BLaER1 treated with 17β-estradiol and CSF1 and Interleukin-3, amounts not matched to agents 10 nM and 100 nM (cell line): ENCODE results near the gene MYLK.
"Not testable (repeated sequence)": the region's sequence is repeated elsewhere in the genome, so short reads cannot be mapped to it uniquely, and the experiment has no call there.

Experiments used
- H3K27ac ChIP-seq, 11 experiments: shearing (Covaris generic); formaldehyde crosslinking; 2 replicates each; pipeline ENCODE4 v1.8.1; 2022
- H3K27me3 ChIP-seq, 11 experiments: shearing (Covaris generic); formaldehyde crosslinking; 2 replicates each; pipeline ENCODE4 v1.8.1; 2022
- H3K36me3 ChIP-seq, 11 experiments: shearing (Covaris generic); formaldehyde crosslinking; 2 replicates each; pipeline ENCODE4 v1.8.1; 2022
- H3K4me1 ChIP-seq, 10 experiments: shearing (Covaris generic); formaldehyde crosslinking; 2 replicates each; pipeline ENCODE4 v1.8.1; 2022
- H3K4me2 ChIP-seq, 11 experiments: shearing (Covaris generic); formaldehyde crosslinking; 2 replicates each; pipeline ENCODE4 v1.8.1; 2022
- H3K4me3 ChIP-seq, 10 experiments: shearing (Covaris generic); formaldehyde crosslinking; 2 replicates each; pipeline ENCODE4 v1.8.1; 2022
- H3K9ac ChIP-seq, 11 experiments: shearing (Covaris generic); formaldehyde crosslinking; 2 replicates each; pipeline ENCODE4 v1.8.1; 2022
- H3K9me3 ChIP-seq, 11 experiments: shearing (Covaris generic); formaldehyde crosslinking; replicated peaks in 1 of 11; 2 replicates each; pipeline ENCODE4 v1.8.1; 2022
- H4K20me1 ChIP-seq, 11 experiments: shearing (Covaris generic); formaldehyde crosslinking; 2 replicates each; pipeline ENCODE4 v1.8.1; 2022
- Cebpa-rat ChIP-seq, 11 experiments: shearing (Covaris generic); IDR thresholded peaks; 2 replicates each; pipeline ENCODE4 v1.8.1; 2022

The MYLK gene

DNA sequence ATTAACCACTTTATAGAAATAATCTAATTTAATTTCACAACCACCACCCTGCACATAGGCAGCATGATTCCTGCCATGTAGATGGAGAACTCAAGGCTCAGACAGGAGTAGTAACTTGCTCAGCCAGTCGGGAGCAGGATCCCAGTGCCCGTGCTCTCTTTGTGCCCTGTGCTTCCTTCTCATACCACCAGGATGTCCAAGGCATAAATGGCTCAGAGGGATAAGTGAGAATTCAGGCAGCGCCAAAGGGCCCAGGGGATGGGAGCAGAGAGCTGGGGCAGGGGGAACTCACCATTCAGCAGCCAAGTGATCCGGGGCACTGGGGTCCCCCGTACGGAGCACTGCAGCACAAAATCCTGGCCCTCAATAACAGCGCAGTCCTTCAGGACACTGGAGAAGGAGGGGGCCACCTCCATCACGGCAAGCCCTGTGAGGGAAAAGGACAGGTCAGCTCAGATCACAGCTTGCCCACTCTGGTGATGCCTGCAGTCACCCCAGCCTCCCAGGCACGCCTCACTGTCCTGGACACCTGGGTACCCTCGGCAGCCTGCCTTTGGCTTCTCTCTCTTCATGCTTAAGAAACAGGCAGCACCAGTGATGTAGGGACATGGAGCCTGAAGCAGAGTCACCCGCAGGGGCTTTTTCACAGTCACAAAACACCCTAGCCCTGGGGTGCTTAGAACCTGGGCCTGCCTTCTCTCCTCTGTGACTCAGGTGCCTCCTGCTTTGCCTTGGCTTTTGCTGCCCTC lies 158.3 kb downstream of the MYLK start:
- Histone ChIP-seq H3K9me3 (no peaks in the 10 kb centered on the region), H3K36me3 (peaks cover 0 to 46% (median 0%) of the 10 kb centered on the region in 11 experiments; a peak in 9 of 22 replicates), H3K27ac (no peak overlapping the region), H3K4me3 (no peak overlapping the region), H3K4me1 (peaks cover under 1 to 8% (median 2%) of the 10 kb centered on the region in 10 experiments; a peak in 19 of 20 replicates), H4K20me1 (0 out of 22 replicates have a peak, but pooled peaks cover 0 to 3% (median 0%) of the 10 kb centered on the region in 11 experiments), H3K27me3 (no peaks in the 10 kb centered on the region), H3K9ac (no peak overlapping the region), H3K4me2 (no peak overlapping the region)
- TF ChIP-seq Cebpa-rat (IDR thresholded peaks at IDR 0.05), result no peak

- Histone ChIP-seq H3K9ac (no peak overlapping the region), H3K4me1 (peaks cover 9 to 22% (median 15%) of the 10 kb centered on the region in 10 experiments), H3K4me3 (no peak overlapping the region), H3K4me2 (no peak overlapping the region), H3K27me3 (no peaks in the 10 kb centered on the region), H3K9me3 (no peaks in the 10 kb centered on the region), H3K27ac (no peak overlapping the region), H3K36me3 (peaks cover 0 to 37% (median 0%) of the 10 kb centered on the region in 11 experiments; a peak in 9 of 22 replicates), H4K20me1 (0 out of 22 replicates have a peak, but pooled peaks cover 0 to 3% (median 0%) of the 10 kb centered on the region in 11 experiments)
- no peak for TF ChIP-seq Cebpa-rat (IDR thresholded peaks at IDR 0.05)
Measured at GRCh38 chr3:123724306-123724705, 159.8 kb downstream of the MYLK start.

DNA sequence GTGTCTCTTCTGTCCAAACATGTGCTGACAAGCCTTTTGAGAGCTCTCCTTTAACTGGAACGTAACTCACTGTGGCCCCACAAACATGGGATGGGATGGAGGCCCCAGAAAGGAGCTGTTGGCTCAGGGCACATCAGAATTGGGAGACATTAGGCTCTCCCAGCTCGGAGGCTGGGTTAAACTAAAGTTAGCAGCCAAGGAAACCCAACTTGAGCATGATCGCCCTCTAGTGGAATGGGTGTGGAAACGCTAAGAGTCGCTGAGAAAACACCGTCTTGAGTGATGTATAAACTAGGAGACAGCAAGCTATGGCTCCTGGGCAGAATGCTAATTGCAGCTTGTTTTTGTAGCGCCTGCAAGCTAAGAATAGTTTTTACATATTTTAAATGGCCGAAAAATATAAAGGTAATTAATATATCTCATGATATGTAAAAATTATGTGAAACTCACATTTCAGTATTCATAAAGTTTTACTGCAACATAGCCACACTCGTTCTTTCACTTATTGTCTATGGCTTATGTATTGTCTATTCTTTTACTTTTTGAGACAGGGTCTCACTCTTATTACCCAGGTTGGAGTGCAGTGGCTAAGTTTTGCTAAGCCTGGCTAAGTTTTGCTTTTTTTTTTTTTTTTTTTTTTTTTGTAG lies 160.5 kb downstream of the MYLK start:
- no peaks in the 10 kb centered on the region for H3K9me3 ChIP-seq
- peaks cover 0 to 32% (median 0%) of the 10 kb centered on the region in 11 experiments; a peak in 9 of 22 replicates for H3K36me3 ChIP-seq
- H3K4me2 ChIP-seq, result no peak overlapping the region
- no peak overlapping the region for H3K27ac ChIP-seq
- H3K4me3 ChIP-seq, result no peak overlapping the region
- no peak for TF ChIP-seq Cebpa-rat (IDR thresholded peaks at IDR 0.05)
- H3K4me1 ChIP-seq, result peaks cover 9 to 22% (median 15%) of the 10 kb centered on the region in 10 experiments
- no peaks in the 10 kb centered on the region for H3K27me3 ChIP-seq
- H4K20me1 ChIP-seq, result peaks cover 0 to 3% (median 0%) of the 10 kb centered on the region in 11 experiments; a peak in 1 of 22 replicates
- H3K9ac ChIP-seq, result no peak overlapping the region

DNA sequence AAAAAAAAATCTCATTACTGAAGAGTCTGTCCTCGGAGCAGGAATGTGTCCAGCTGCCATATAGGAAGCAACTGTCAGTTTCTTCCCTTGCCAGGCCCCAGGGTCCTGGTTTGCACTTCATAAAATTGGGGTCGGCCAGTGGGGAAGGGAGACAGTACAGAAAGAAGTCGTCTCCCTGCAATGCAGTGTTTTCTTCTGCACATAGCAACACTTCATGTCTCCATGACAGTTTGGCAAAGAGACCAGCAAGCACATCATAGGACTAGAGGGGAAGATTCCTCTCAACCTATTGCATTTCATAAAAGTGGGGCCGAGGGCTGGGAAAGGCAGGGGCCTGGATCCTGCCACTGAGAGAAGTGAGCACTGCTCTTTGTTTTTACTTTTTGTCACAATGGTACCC lies 161.1 kb downstream of the MYLK start:
- Histone ChIP-seq H3K9me3 (no peaks in the 10 kb centered on the region), H3K27ac (no peak overlapping the region), H3K4me2 (no peak overlapping the region), H3K4me1 (peaks cover 9 to 22% (median 15%) of the 10 kb centered on the region in 10 experiments), H3K36me3 (peaks cover 0 to 32% (median 0%) of the 10 kb centered on the region in 11 experiments; a peak in 9 of 22 replicates), H4K20me1 (peaks cover 0 to 3% (median 0%) of the 10 kb centered on the region in 11 experiments; a peak in 1 of 22 replicates), H3K27me3 (no peaks in the 10 kb centered on the region), H3K9ac (no peak overlapping the region), H3K4me3 (no peak overlapping the region)
- no peak for TF ChIP-seq Cebpa-rat (IDR thresholded peaks at IDR 0.05)

DNA sequence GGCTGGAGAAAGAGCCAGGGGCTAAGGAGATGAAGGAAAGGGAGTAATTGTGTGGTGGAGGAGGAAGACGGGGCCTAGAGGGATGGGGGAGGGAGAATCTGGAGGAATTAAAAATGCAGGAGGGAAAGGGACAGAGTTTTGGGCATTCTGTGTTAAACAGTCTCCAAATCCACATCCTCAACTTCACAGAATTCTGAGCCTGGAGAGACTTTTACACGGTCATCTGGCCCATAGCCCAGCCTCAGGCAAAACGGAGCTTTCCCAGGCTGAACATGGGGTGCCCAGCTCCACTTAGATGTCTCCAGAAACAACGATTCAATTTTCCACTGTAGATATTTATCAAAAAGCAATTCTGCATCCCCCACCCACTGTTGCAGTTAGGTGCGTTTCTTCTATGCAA lies 161.7 kb downstream of the MYLK start:
- Histone ChIP-seq H3K9me3 (no peaks in the 10 kb centered on the region), H3K4me1 (peaks cover 9 to 22% (median 15%) of the 10 kb centered on the region in 10 experiments), H4K20me1 (peaks cover 0 to 3% (median 0%) of the 10 kb centered on the region in 11 experiments; a peak in 1 of 22 replicates), H3K9ac (no peak overlapping the region), H3K4me2 (no peak overlapping the region), H3K36me3 (peaks cover 0 to 32% (median 0%) of the 10 kb centered on the region in 11 experiments; a peak in 9 of 22 replicates), H3K4me3 (no peak overlapping the region), H3K27ac (no peak overlapping the region), H3K27me3 (no peaks in the 10 kb centered on the region)
- no peak for TF ChIP-seq Cebpa-rat (IDR thresholded peaks at IDR 0.05)

- H3K9me3 ChIP-seq, result no peaks in the 10 kb centered on the region
- no peak for TF ChIP-seq Cebpa-rat (IDR thresholded peaks at IDR 0.05)
- H3K27me3 ChIP-seq, result no peaks in the 10 kb centered on the region
- peaks cover 9 to 22% (median 15%) of the 10 kb centered on the region in 10 experiments for H3K4me1 ChIP-seq
- no peak overlapping the region for H3K9ac ChIP-seq
- H3K4me3 ChIP-seq, result no peak overlapping the region
- H4K20me1 ChIP-seq, result peaks cover 0 to 3% (median 0%) of the 10 kb centered on the region in 11 experiments; a peak in 1 of 22 replicates
- peaks cover 0 to 30% (median 0%) of the 10 kb centered on the region in 11 experiments; a peak in 9 of 22 replicates for H3K36me3 ChIP-seq
- no peak overlapping the region for H3K4me2 ChIP-seq
- no peak overlapping the region for H3K27ac ChIP-seq
Measured at GRCh38 chr3:123722021-123722420, 162.1 kb downstream of the MYLK start.

DNA sequence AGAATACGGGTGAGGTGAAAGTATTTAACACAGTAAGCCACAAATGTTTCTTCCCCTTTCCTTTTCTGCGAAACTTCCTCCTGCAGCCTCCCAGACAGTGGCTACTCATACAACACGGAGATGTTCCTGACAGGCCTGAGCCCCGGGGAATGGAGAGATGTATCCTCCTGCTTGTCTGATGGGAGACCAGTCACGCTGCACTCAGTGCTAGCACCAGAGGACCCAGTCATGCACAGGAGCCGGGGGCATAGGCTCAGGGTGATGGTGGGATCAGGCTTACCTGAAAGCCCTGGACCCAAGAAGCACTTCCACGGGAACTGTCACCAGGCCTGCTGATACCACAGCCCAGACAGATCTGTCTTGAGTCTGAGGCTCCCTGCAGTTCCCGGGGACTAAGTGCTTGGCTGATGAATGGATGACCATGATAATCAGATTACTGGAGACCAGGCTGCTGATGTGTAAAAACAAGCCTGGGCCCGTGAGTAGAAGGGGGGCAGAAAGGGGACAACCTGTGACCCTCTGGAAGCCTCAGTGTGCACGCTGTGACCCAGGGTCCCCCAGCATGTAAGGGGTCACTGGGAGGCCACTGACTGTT lies 162.9 kb downstream of the MYLK start:
- H3K9ac ChIP-seq, H3K27ac ChIP-seq, H3K9me3 ChIP-seq, H4K20me1 ChIP-seq, H3K27me3 ChIP-seq, H3K4me3 ChIP-seq: not testable (repeated sequence)
- Histone ChIP-seq H3K4me1 (peaks cover 9 to 22% (median 15%) of the 10 kb centered on the region in 10 experiments), H3K4me2 (peak overlapping the region in 9 of 11 experiments; percentile 16 to 83 (median 70); a peak in 10 of 22 replicates), H3K36me3 (peaks cover 0 to 32% (median 0%) of the 10 kb centered on the region in 11 experiments; a peak in 9 of 22 replicates)

DNA sequence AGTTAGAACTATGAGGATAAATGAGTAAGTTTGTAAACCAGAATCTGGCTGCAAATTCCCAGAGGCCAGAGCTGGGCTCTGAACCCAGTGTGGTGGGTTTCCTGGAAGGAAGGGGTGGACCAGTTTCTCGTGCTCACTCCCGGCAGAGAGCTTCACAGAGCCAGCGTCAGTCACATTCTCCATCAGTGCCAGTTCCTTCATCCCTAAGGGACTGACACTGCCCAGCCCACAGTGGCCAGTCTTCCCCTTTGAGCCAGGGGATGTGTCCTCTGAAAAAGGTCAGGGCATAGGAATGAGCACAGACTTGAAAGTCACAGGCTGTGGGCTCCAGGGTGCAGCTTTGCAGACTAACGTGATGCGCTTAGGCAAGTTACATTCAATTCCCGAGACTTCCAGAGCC lies 163.5 kb downstream of the MYLK start:
- Histone ChIP-seq H3K9me3 (no peaks in the 10 kb centered on the region), H3K9ac (no peak overlapping the region; a peak in 2 of 22 replicates), H3K36me3 (peaks cover 0 to 28% (median 0%) of the 10 kb centered on the region in 11 experiments; a peak in 9 of 22 replicates), H3K27ac (no peak overlapping the region), H3K4me2 (peak overlapping the region; percentile 16 to 83 (median 70)), H3K27me3 (no peaks in the 10 kb centered on the region), H4K20me1 (peaks cover 0 to 3% (median 0%) of the 10 kb centered on the region in 11 experiments; a peak in 1 of 22 replicates), H3K4me3 (no peak overlapping the region), H3K4me1 (peaks cover 9 to 22% (median 15%) of the 10 kb centered on the region in 10 experiments)
- no peak for TF ChIP-seq Cebpa-rat (IDR thresholded peaks at IDR 0.05)
